Right atrium auricular region (tissue), 2 donors: ENCODE results near the gene YIF1B. TPM values are rescaled to one million over a fixed set of nuclear protein-coding genes. Genes with fewer than 3 reads are reported as not detected.
"Not testable (repeated sequence)": the region's sequence is repeated elsewhere in the genome, so short reads cannot be mapped to it uniquely, and the experiment has no call there.

Experiments
- DNase-seq: peaks from one replicate; pipeline ENCODE4 v3.0.0-alpha.2; 2019; ENCODE audit warnings: low spot score
- H3K27ac ChIP-seq, 2 donors: fragments of 200-600 bp; sonication (generic); 1 replicate in 1 of 2; 2 replicates in 1 of 2; pipeline ENCODE4 v1.5.1; 2016 to 2019
- H3K27me3 ChIP-seq, 2 donors: fragments of 200-600 bp; sonication (generic); one replicate each; pipeline versions ENCODE4 v1.5.1 to v1.6.0; 2017 to 2019
- H3K36me3 ChIP-seq: fragments of 200-600 bp; sonication (generic); one replicate; pipeline ENCODE4 v1.5.1; 2016
- H3K4me1 ChIP-seq, 2 donors: fragments of 200-600 bp; sonication (generic); one replicate each; pipeline versions ENCODE4 v1.5.1 to v1.6.0; 2017 to 2019
- H3K4me3 ChIP-seq, 2 donors: fragments of 200-600 bp; sonication (generic); 1 replicate in 1 of 2; 2 replicates in 1 of 2; pipeline ENCODE4 v1.5.1; 2017 to 2019; ENCODE audit warnings: mild to moderate bottlenecking in 1 of 2, moderate library complexity in 1 of 2
- H3K9me3 ChIP-seq, 2 donors: fragments of 200-600 bp; sonication (generic); one replicate each; pipeline ENCODE4 v1.5.1; 2019
- total RNA-seq, 2 donors: library from RNA; depleted of rRNA; stranded (reverse); fragments of >200 nt; gene quantifications; one replicate each; pipeline ENCODE4 v1.1.0, GENCODE V29; 2016
- TF ChIP-seq, protein P1 (sequence below), 2 donors: fragments of 200-600 bp; sonication (generic); IDR thresholded peaks; one replicate each; pipeline ENCODE4 v1.5.1; 2019; ENCODE audit warnings: antibody characterized with exemption in 2 of 2

The YIF1B gene, protein sequence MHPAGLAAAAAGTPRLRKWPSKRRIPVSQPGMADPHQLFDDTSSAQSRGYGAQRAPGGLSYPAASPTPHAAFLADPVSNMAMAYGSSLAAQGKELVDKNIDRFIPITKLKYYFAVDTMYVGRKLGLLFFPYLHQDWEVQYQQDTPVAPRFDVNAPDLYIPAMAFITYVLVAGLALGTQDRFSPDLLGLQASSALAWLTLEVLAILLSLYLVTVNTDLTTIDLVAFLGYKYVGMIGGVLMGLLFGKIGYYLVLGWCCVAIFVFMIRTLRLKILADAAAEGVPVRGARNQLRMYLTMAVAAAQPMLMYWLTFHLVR
- 10 to 100 TPM; 20.1 to 26.9 TPM for total RNA-seq

DNA sequence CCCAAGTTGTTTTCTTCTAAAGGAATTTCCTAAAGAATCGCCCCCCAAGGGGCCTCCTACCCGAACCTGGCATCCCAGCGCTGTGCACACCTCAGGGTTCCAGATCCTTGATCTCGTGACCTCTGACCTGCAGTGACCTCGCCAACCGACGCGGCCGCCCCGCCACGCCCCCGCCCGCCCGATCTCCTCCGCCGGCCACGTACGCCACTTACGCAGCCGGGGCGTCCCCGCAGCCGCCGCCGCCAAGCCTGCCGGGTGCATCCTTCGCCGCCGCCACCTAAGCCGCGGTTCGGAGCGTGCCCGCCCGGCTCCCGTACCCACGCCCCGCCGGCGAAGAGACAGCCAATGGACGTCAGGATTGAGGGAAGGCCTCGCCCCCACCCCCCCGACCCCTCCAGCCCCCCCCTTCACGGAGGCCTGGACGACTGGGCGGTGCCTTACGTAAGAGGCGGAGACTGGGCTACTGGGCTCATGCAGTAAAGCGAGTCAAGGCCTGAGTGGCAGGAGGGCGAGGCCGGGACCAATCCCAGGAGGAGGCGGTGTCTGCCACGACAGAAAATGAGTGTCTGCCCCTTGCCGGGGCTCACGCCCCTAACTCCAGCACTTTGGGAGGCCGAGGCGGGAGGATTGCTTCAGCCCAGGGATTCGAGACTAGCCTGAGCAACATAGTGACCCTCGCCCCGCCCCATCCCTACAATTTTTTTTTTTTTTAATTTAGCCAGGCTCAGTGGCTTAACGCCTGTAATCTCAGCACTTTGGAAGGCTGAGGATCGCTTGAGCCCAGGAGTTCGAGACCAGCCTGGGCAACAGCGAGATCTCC is at the start of gene YIF1B:
Gene YIF1B, minus strand, starts transcription at position 291 of the 820 bp plus-strand sequence. Its CDS starts 30 bp downstream, at position 261.
- peaks cover 0 to 36% of the 10 kb centered on the region in 2 donors for H3K4me1 ChIP-seq
- TF ChIP-seq, protein P1, sequence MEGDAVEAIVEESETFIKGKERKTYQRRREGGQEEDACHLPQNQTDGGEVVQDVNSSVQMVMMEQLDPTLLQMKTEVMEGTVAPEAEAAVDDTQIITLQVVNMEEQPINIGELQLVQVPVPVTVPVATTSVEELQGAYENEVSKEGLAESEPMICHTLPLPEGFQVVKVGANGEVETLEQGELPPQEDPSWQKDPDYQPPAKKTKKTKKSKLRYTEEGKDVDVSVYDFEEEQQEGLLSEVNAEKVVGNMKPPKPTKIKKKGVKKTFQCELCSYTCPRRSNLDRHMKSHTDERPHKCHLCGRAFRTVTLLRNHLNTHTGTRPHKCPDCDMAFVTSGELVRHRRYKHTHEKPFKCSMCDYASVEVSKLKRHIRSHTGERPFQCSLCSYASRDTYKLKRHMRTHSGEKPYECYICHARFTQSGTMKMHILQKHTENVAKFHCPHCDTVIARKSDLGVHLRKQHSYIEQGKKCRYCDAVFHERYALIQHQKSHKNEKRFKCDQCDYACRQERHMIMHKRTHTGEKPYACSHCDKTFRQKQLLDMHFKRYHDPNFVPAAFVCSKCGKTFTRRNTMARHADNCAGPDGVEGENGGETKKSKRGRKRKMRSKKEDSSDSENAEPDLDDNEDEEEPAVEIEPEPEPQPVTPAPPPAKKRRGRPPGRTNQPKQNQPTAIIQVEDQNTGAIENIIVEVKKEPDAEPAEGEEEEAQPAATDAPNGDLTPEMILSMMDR (IDR thresholded peaks at IDR 0.05): no peak
- no peaks in the 10 kb centered on the region for H3K36me3 ChIP-seq
- peak within 1 kb of the TSS; percentile 71 to 76 for H3K4me3 ChIP-seq
- peak; percentile 98 for DNase-seq
- peak within 1 kb of the TSS; percentile 82 to 87 for H3K27ac ChIP-seq
- H3K9me3 ChIP-seq: no peaks in the 10 kb centered on the region
- H3K27me3 ChIP-seq: no peaks in the 10 kb centered on the region

DNA sequence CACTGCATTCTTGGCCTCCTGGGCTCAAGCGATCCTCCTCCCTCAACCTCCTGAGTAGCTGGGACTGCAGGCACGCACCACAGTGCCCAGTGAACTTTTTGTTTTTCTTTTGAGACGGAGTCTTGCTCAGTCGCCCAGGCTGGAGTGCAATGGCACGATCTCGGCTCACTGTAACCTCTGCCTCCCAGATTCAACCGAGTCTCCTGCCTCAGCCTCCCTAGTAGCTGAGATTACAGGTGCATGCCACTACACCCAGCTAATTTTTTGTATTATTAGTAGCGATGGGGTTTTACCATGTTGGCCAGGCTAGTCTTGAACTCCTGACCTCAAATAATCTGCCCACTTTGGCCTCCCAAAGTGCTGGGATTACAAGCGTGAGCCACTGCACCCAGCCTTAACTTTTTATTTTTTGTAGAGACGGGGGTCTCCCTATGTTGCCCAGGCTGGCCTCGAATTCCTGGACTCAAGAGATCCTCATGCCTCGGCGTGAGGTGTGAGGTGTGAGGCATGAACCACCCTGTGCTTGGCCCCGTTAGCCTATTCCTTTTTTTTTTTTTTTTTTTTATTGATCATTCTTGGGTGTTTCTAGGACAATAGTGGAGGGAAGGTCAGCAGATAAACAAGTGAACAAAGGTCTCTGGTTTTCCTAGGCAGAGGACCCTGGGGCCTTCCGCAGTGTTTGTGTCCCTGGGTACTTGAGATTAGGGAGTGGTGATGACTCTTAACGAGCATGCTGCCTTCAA is 47.4 kb upstream of the YIF1B start:
- not testable (repeated sequence) for H3K27me3 ChIP-seq, H3K27ac ChIP-seq, DNase-seq, H3K36me3 ChIP-seq, H3K9me3 ChIP-seq
- Histone ChIP-seq H3K4me3 (peak overlapping the region in 1 of 2 donors; percentile 64), H3K4me1 (peaks cover 0 to 21% of the 10 kb centered on the region in 2 donors)

DNA sequence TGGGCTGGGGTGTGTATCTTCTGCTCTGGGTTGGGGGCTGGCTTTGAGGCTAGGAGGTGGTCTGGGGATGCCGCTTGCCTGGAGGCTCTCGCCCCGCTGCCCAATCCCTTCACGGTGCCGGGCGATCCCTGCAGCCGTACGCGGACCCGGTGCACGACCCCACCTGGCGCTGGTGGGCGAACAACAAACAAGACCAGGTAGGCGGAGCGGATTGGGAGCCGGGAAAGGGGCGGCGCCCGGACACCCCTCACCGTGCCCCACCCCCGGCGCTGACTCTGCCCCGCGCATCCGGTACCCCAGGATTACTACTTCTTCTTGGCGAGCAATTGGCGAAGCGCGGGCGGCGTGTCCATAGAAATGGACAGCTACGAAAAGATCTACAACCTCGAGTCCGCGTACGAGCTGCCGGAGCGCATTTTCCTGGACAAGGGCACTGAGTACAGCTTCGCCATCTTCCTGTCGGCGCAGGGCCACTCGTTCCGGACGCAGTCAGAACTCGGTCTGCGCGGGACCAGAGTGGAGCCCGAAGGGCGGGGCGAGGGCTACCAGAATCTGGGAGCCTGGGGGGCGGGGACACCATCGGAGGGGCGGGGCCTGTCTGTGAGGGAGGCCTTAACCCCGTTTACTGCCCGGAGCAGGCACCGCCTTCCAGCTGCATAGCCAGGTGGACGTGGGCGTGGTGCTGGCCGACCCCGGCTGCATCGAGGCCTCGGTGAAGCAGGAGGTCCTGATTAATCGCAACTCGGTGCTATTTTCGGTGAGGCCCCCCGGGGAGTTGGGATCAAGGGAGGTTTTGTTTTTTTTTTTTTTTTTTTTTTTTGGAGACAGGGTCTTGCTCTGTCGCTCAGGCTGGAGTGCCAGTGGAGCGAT is 46.6 kb upstream of the YIF1B start:
- H3K9me3 ChIP-seq: no peaks in the 10 kb centered on the region
- TF ChIP-seq, protein P1 (IDR thresholded peaks at IDR 0.05): no peak
- DNase-seq: peak; percentile 70
- peak overlapping the region; percentile 43 to 64 for H3K4me3 ChIP-seq
- peak overlapping the region; percentile 9 to 32 for H3K27ac ChIP-seq
- H3K36me3 ChIP-seq: no peaks in the 10 kb centered on the region
- peaks cover 0 to 21% of the 10 kb centered on the region in 2 donors for H3K4me1 ChIP-seq
- H3K27me3 ChIP-seq: no peaks in the 10 kb centered on the region

DNA sequence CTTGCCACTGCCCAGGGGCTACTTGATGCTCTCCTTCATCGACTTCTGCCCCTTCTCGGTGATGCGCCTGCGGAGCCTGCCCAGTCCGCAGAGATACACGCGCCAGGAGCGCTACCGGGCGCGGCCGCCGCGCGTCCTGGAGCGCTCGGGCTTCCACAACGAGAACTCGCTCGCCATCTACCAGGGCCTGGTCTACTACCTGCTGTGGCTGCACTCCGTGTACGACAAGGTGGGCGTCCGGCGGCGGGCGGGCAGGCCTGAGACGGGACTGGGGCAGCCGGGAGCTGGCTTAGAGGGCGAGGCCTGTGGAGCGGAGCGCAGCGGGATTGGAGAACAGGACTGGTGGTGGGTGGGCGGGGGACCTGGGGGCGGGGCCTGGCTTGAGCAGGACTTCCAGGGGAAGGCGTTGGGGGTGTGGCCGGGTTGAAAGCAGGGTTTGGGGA is 45.9 kb upstream of the YIF1B start:
- Histone ChIP-seq H3K27me3 (no peaks in the 10 kb centered on the region), H3K9me3 (no peaks in the 10 kb centered on the region), H3K4me1 (peaks cover 0 to 21% of the 10 kb centered on the region in 2 donors), H3K4me3 (peak overlapping the region; percentile 43 to 64), H3K36me3 (no peaks in the 10 kb centered on the region), H3K27ac (peak overlapping the region in 1 of 2 donors; percentile 32)
- peak; percentile 65 for DNase-seq
- TF ChIP-seq, protein P1 (IDR thresholded peaks at IDR 0.05): no peak

DNA sequence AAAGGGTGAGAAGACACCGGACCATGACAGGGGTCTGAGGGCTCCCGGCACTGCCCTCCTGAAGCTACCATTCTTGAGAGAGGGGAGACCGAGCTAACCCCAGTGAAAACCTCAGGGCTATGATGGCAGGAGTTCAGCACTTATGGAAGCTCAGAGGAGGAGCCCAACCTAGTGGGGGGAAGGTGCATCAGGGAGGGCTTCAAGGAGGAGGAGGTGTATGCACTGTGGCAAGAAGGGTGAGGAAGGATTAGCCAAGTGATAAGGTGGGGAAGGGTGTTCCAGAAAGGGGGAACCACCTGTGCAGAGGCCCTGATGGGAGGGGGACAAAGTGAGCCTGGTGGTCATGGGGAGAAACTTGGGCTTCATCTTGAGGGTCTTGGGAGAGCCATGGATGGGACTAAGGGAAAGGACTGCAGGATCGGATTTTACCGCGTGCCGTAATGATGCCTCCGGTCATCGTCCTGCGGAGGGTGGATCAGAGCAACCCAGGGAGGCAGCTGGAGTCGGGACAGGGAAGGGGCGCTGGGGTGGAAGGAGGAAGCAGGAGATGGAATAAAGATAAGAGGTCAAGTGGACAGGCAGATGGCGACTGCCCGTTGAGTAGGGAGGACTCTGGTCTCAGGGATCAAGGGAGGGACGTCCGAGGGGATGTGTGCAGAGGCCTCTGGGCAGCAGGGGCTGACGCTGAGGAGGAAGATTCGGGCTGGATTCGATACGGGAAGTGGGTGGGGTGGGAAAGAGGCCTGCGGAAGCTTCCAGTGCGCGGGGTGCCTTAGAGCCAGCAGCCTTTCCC is 45.3 kb upstream of the YIF1B start:
- no peak for DNase-seq
- Histone ChIP-seq H3K36me3 (no peaks in the 10 kb centered on the region), H3K27me3 (no peaks in the 10 kb centered on the region), H3K4me1 (peaks cover 0 to 21% of the 10 kb centered on the region in 2 donors), H3K9me3 (no peaks in the 10 kb centered on the region), H3K4me3 (peak overlapping the region; percentile 43 to 64), H3K27ac (no peak overlapping the region)
- TF ChIP-seq, protein P1 (IDR thresholded peaks at IDR 0.05): no peak
